ENCODE measurements around the gene CARD16.
A peak's percentile ranks its signal among the peaks of the same experiment; 100 is the strongest.
"Not testable (repeated sequence)": the region's sequence is repeated elsewhere in the genome, so short reads cannot be mapped to it uniquely, and the experiment has no call there.

CARD16 gene

GRCh38 chr11:105046898-105047579 is 1.9 kb upstream of the CARD16 start:
- no peak for DNase-seq

- DNase-seq = no peak
Observed at GRCh38 chr11:105045676-105046296, 651 bp upstream of the CARD16 start.

GRCh38 chr11:105042178-105042577 is 3.0 kb downstream of the CARD16 start:
- no peak for DNase-seq

GRCh38 chr11:105040703-105041102 is 4.4 kb downstream of the CARD16 start:
- DNase-seq = no peak

- DNase-seq = peak; percentile 22 to 49
Observed at GRCh38 chr11:105034813-105035620, 10.1 kb downstream of the CARD16 start, which contains the start of gene CASP1. TSS of gene CASP1 (minus strand) at chr11:105035144. CDS start at chr11:105035113, 31 bp downstream.

- DNase-seq = not testable (repeated sequence)
Observed at GRCh38 chr11:105034388-105034787, 10.7 kb downstream of the CARD16 start.

- DNase-seq = no peak
Observed at GRCh38 chr11:105033781-105034180, 11.4 kb downstream of the CARD16 start.

- peak in 1 of 2 donors; percentile 50 for DNase-seq
Observed at GRCh38 chr11:105033343-105033742, 11.8 kb downstream of the CARD16 start.

GRCh38 chr11:105032495-105032894 is 12.6 kb downstream of the CARD16 start:
- peak in 1 of 2 donors; percentile 19 for DNase-seq

- no peak for DNase-seq
Observed at GRCh38 chr11:105027678-105028077, 17.5 kb downstream of the CARD16 start.

- DNase-seq = no peak
Observed at GRCh38 chr11:105024394-105024793, 20.7 kb downstream of the CARD16 start.

- no peak for DNase-seq
Observed at GRCh38 chr11:105023003-105023402, 22.1 kb downstream of the CARD16 start, which contains the start of gene CASP5. TSS of gene CASP5 (minus strand) at chr11:105023168. CDS start at chr11:105023136, 32 bp downstream.

GRCh38 chr11:105022527-105022926 is 22.6 kb downstream of the CARD16 start:
- DNase-seq = no peak

GRCh38 chr11:105007463-105007862 is 37.7 kb downstream of the CARD16 start:
- DNase-seq = no peak

- DNase-seq = no peak
Observed at GRCh38 chr11:105005451-105005845, 39.7 kb downstream of the CARD16 start.

- DNase-seq = no peak
Observed at GRCh38 chr11:105004021-105004420, 41.1 kb downstream of the CARD16 start.

- no peak for DNase-seq
Observed at GRCh38 chr11:105003151-105003550, 42.0 kb downstream of the CARD16 start.

GRCh38 chr11:105000797-105001196 is 44.3 kb downstream of the CARD16 start:
- DNase-seq = peak; percentile 50 to 67

- peak; percentile 3 to 17 for DNase-seq
Observed at GRCh38 chr11:105000167-105000566, 45.0 kb downstream of the CARD16 start.

GRCh38 chr11:104999721-105000120 is 45.4 kb downstream of the CARD16 start:
- no peak for DNase-seq

GRCh38 chr11:104997288-104997687 is 47.8 kb downstream of the CARD16 start:
- DNase-seq = no peak

GRCh38 chr11:104995001-104995408 is 50.1 kb downstream of the CARD16 start:
- no peak for DNase-seq

- DNase-seq = no peak
Observed at GRCh38 chr11:104992781-104993180, 52.4 kb downstream of the CARD16 start.

- DNase-seq = no peak
Observed at GRCh38 chr11:104991994-104992393, 53.1 kb downstream of the CARD16 start.

Data from CD4-positive, alpha-beta T cell treated with Interleukin-1 beta for 1 hour (primary cell).